Smooth muscle cell (in vitro differentiated cells): ENCODE measurements around the gene NHERF1. TPM values are rescaled to one million over a fixed set of nuclear protein-coding genes. Genes with fewer than 3 reads are reported as not detected.

ENCODE experiments used
- DNase-seq: peaks from one replicate; lab custom pipeline; 2025; ENCODE audit not compliant: unreplicated experiment; lab: John Stamatoyannopoulos, UW
- H2AFZ ChIP-seq: fragments of 200-600 bp; sonication (generic); 2 replicates; pipeline ENCODE4 v1.6.0; 2016; ENCODE audit warnings: antibody characterized with exemption, low read depth, mild to moderate bottlenecking
- H3F3A ChIP-seq: fragments of 200-600 bp; sonication (generic); 2 replicates; pipeline ENCODE4 v1.6.0; 2017; ENCODE audit warnings: antibody characterized with exemption, low read depth
- H3K27ac ChIP-seq: fragments of 200-600 bp; sonication (generic); 2 replicates; pipeline ENCODE4 v1.5.1; 2016; ENCODE audit warnings: low read depth, mild to moderate bottlenecking
- H3K27me3 ChIP-seq: fragments of 200-600 bp; sonication (generic); 2 replicates; pipeline ENCODE4 v1.6.1; 2016; ENCODE audit warnings: low read depth, mild to moderate bottlenecking
- H3K36me3 ChIP-seq: fragments of 200-600 bp; sonication (generic); 2 replicates; pipeline ENCODE4 v1.5.1; 2016; ENCODE audit warnings: low read depth
- H3K4me1 ChIP-seq: fragments of 200-600 bp; sonication (generic); 2 replicates; pipeline ENCODE4 v1.5.1; 2016; ENCODE audit warnings: low read depth
- H3K4me2 ChIP-seq: fragments of 200-600 bp; sonication (generic); 2 replicates; pipeline ENCODE4 v1.6.0; 2016; ENCODE audit warnings: mild to moderate bottlenecking
- H3K4me3 ChIP-seq: fragments of 200-600 bp; sonication (generic); 2 replicates; pipeline ENCODE4 v1.5.1; 2016; ENCODE audit warnings: mild to moderate bottlenecking
- H3K79me2 ChIP-seq: fragments of 200-600 bp; sonication (generic); 2 replicates; pipeline ENCODE4 v1.6.0; 2016; ENCODE audit warnings: low read depth, mild to moderate bottlenecking
- H3K9ac ChIP-seq: fragments of 200-600 bp; sonication (generic); 2 replicates; pipeline ENCODE4 v1.6.0; 2016; ENCODE audit warnings: low read depth
- H3K9me3 ChIP-seq: fragments of 200-600 bp; sonication (generic); replicated peaks from 2 replicates; pipeline ENCODE4 v1.5.1; 2016; ENCODE audit warnings: low read depth
- H4K20me1 ChIP-seq: fragments of 200-600 bp; sonication (generic); 2 replicates; pipeline ENCODE4 v1.6.0; 2016; ENCODE audit warnings: low read depth
- WGBS: methylation state at CpG from one replicate; pipeline ENCODE4 v1.1.7; 2016; ENCODE audit warnings: low lambda C conversion rate; 5-methylcytosine and 5-hydroxymethylcytosine counted together
- polyA plus RNA-seq: library from polyadenylated mRNA; unstranded; fragments of >200 nt; fragmentation: Nextera tagmentation; extraction: Ambion mirVana; gene quantifications from 2 replicates; pipeline ENCODE4 v1.2.1, GENCODE V29; 2016
- total RNA-seq: library from RNA; depleted of rRNA; stranded (reverse); fragments of >200 nt; gene quantifications from 2 replicates; pipeline ENCODE4 v1.2.3, GENCODE V29; 2014
- TF ChIP-seq, protein P1 (sequence below): fragments of 200-600 bp; sonication (generic); IDR thresholded peaks from 2 replicates; pipeline ENCODE4 v1.5.1; 2017; ENCODE audit warnings: borderline replicate concordance, mild to moderate bottlenecking, antibody characterized with exemption; ENCODE audit not compliant: insufficient read depth, poor library complexity, severe bottlenecking

The NHERF1 gene
- total and polyA plus RNA-seq, 2 experiments from 2014 or later, result 23.2 to 31.9 TPM

DNA sequence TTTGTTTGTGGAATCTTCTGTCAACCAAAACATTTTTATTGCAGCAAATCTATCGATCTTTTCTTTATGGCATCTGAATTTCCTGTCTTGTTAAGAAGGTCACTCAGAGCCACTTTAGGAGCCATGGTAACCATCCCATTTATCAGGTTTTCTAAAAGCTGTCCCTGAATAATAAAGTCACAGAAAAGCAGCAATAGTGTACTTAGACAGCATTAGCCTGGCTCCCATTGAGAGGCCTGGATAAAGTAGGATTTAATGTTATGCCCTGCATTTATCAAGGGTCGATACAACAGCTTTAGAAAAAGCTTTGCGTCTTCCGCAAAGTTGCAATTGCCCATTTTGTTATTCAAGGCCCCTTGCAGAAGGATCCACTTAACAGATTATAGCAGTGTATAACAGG is 25.6 kb upstream of the NHERF1 start:
- Histone ChIP-seq H3K4me1 (no peaks in the 10 kb centered on the region), H3F3A (no peaks in the 10 kb centered on the region), H3K36me3 (no peaks in the 10 kb centered on the region), H3K4me2 (no peak overlapping the region), H3K79me2 (no peaks in the 10 kb centered on the region), H3K4me3 (no peak overlapping the region), H3K9ac (no peak overlapping the region), H3K27me3 (peaks cover 24% of the 10 kb centered on the region), H3K27ac (no peak overlapping the region), H2AFZ (no peak overlapping the region), H3K9me3 (no peaks in the 10 kb centered on the region), H4K20me1 (no peaks in the 10 kb centered on the region)
- WGBS, result 72% methylated on average over 4 of the region's 4 CpGs
- TF ChIP-seq, protein P1, sequence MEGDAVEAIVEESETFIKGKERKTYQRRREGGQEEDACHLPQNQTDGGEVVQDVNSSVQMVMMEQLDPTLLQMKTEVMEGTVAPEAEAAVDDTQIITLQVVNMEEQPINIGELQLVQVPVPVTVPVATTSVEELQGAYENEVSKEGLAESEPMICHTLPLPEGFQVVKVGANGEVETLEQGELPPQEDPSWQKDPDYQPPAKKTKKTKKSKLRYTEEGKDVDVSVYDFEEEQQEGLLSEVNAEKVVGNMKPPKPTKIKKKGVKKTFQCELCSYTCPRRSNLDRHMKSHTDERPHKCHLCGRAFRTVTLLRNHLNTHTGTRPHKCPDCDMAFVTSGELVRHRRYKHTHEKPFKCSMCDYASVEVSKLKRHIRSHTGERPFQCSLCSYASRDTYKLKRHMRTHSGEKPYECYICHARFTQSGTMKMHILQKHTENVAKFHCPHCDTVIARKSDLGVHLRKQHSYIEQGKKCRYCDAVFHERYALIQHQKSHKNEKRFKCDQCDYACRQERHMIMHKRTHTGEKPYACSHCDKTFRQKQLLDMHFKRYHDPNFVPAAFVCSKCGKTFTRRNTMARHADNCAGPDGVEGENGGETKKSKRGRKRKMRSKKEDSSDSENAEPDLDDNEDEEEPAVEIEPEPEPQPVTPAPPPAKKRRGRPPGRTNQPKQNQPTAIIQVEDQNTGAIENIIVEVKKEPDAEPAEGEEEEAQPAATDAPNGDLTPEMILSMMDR, result no peak
- DNase-seq, result no peak

DNA sequence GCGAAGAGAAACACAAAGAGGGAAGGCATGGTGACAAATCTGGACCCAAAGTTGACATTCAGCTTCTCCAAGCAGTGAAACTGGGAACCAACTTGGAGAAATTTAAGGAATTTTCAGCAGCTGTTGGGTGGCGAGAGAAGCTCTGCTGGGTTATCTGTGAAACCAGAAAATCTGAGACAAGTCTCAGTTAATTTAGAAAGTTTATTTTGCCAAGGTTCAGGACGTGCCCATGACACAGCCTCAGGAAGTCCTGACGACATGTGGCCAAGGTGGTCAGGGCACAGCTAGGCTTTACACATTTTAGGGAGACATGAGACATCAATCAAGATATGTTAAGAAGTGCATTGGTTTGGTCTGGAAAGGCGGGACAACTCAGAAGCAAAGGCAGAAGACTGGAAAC is 24.5 kb upstream of the NHERF1 start:
- Histone ChIP-seq H3K9me3 (no peaks in the 10 kb centered on the region), H2AFZ (no peak overlapping the region), H3K4me1 (no peaks in the 10 kb centered on the region), H3K79me2 (no peaks in the 10 kb centered on the region), H4K20me1 (no peaks in the 10 kb centered on the region), H3K27me3 (peaks cover 14% of the 10 kb centered on the region), H3K4me2 (no peak overlapping the region), H3F3A (no peaks in the 10 kb centered on the region), H3K4me3 (no peak overlapping the region), H3K9ac (no peak overlapping the region), H3K36me3 (no peaks in the 10 kb centered on the region), H3K27ac (no peak overlapping the region)
- no peak for DNase-seq
- TF ChIP-seq, protein P1, result no peak
- WGBS, result 67% methylated on average over 5 of the region's 5 CpGs

DNA sequence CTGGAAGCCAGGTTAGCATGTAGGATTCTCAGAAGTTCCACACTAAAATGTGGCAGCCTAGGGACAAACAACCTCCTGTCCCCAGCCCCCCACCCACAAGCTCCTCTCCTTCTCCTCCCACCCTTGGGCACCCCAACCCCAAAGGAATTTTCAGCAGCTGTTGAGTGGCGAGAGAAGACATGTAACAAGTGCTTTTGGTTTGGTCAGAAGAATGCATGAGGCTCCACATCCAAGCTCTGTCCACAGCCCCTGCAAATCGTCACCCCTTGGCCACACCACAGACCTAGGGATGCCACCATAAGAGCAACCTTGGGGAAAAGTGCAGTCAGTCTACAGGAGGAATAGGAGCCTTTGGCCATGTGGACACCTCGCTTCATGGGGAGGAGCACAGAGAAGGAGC is 23.3 kb upstream of the NHERF1 start:
- Histone ChIP-seq H3K4me3 (no peak overlapping the region), H3K27me3 (peaks cover 4% of the 10 kb centered on the region), H4K20me1 (no peaks in the 10 kb centered on the region), H3F3A (no peaks in the 10 kb centered on the region), H3K4me1 (no peaks in the 10 kb centered on the region), H3K79me2 (no peaks in the 10 kb centered on the region), H3K9me3 (no peaks in the 10 kb centered on the region), H3K27ac (no peak overlapping the region), H3K36me3 (no peaks in the 10 kb centered on the region), H3K4me2 (no peak overlapping the region), H2AFZ (no peak overlapping the region), H3K9ac (no peak overlapping the region)
- TF ChIP-seq, protein P1, result no peak
- 97% methylated on average over 3 of the region's 3 CpGs for WGBS
- DNase-seq, result no peak

DNA sequence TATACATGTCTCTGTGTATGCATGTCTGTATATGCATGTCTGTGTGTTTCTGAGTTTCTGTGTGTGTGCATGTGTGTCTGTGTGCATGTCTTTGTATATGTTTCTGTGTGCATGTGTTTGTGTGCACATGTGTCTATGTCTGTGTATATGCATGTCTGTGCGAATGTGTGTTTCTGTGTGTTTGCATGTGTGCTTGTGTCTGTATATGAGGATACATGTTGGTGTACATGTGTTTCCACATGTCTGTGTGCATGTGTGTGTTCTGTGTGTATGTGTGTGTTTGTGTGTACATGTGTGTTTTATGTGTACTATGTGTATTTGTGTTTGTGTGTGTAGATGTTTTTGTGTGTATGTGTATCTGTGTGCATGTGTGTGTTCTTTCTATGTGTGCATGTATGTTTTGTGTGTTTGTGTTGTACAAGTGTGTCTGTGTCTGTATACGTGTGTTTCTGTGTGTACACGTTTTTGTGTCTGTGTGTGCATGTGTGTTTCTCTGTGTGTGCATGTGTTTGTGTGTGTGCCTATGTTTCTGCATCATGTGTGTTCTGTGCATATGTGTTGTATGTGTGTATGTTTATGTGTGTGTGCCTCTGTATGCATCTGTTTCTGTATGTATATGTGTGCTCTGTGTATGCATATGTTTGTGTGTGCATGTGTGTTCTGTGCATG is 20.3 kb upstream of the NHERF1 start:
- Histone ChIP-seq H2AFZ (no peak overlapping the region), H3K4me3 (no peak overlapping the region), H3F3A (no peaks in the 10 kb centered on the region), H3K27me3 (peaks cover 4% of the 10 kb centered on the region), H4K20me1 (no peaks in the 10 kb centered on the region), H3K9me3 (no peaks in the 10 kb centered on the region), H3K4me2 (no peak overlapping the region), H3K9ac (no peak overlapping the region), H3K79me2 (no peaks in the 10 kb centered on the region), H3K36me3 (no peaks in the 10 kb centered on the region), H3K27ac (no peak overlapping the region), H3K4me1 (no peaks in the 10 kb centered on the region)
- TF ChIP-seq, protein P1, result no peak
- no peak for DNase-seq
- WGBS, result 90% methylated on average over 3 of the region's 3 CpGs
